ENCODE data around the gene KRT6B.
"Not testable (repeated sequence)": the region's sequence is repeated elsewhere in the genome, so short reads cannot be mapped to it uniquely, and the experiment has no call there.

The KRT6B gene

DNA sequence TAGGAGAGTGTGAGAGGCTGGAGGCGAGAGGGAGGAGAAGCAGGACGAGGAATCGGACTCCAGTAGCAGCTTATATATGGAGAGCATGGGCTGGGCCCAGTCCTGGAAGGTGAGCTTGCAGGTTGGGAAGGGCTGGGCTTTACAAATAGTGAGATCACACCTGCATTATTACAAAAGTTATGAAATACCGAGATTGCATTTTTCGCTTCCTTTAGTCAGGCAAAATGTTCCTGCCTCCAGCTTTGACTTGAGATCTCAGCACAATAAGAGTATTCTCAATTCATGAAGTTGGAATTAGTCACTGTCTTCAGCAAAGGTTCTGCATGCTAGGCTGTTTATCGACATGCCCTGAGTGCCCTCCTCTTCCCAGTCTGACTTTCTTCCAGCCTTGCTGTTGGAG lies at the start of gene KRT6B:
TSS of gene KRT6B (minus strand) at position 46 of the 400 bp plus-strand sequence. CDS start 68 bp downstream, outside the sequence.
- Mint-ChIP-seq H3K4me1 (peaks cover 13% of the 10 kb centered on the region), H3K27ac (no peak within 1 kb of the TSS), H3K36me3 (ENCODE audit: low read depth) (no peaks in the 10 kb centered on the region), H3K4me3 (no peak within 1 kb of the TSS), H3K9me3 (no peaks in the 10 kb centered on the region), H3K27me3 (ENCODE audit: low read depth, poor library complexity) (peaks cover 4% of the 10 kb centered on the region)
- TF ChIP-seq, protein P1, sequence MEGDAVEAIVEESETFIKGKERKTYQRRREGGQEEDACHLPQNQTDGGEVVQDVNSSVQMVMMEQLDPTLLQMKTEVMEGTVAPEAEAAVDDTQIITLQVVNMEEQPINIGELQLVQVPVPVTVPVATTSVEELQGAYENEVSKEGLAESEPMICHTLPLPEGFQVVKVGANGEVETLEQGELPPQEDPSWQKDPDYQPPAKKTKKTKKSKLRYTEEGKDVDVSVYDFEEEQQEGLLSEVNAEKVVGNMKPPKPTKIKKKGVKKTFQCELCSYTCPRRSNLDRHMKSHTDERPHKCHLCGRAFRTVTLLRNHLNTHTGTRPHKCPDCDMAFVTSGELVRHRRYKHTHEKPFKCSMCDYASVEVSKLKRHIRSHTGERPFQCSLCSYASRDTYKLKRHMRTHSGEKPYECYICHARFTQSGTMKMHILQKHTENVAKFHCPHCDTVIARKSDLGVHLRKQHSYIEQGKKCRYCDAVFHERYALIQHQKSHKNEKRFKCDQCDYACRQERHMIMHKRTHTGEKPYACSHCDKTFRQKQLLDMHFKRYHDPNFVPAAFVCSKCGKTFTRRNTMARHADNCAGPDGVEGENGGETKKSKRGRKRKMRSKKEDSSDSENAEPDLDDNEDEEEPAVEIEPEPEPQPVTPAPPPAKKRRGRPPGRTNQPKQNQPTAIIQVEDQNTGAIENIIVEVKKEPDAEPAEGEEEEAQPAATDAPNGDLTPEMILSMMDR (IDR thresholded peaks at IDR 0.05) = no peak
- DNase-seq = no peak

DNA sequence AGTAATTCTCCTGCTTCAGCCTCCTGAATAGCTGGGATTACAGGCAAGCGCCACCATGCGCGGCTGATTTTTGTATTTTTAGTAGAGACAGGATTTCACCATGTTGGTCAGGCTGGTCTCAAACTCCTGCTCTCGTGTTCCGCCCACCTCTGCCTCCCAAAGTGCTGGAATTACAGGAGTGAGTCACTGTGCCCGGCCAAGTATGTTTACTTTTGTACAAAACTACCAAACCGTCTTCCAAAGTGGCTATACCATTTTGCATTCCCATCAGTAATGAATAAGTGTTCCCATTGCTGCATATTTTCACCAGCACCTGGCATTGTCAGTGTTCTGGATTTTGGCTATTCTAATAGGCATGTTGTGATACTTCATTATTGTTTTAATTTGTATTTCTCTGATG lies 49.5 kb upstream of the KRT6B start:
- Mint-ChIP-seq H3K4me3 (no peak overlapping the region), H3K36me3 (ENCODE audit: low read depth) (no peaks in the 10 kb centered on the region), H3K9me3 (peaks cover 21% of the 10 kb centered on the region), H3K4me1 (peaks cover 9% of the 10 kb centered on the region), H3K27ac (no peak overlapping the region), H3K27me3 (ENCODE audit: low read depth, poor library complexity) (peaks cover 3% of the 10 kb centered on the region)
- TF ChIP-seq, protein P1 (IDR thresholded peaks at IDR 0.05) = no peak
- DNase-seq = no peak

DNA sequence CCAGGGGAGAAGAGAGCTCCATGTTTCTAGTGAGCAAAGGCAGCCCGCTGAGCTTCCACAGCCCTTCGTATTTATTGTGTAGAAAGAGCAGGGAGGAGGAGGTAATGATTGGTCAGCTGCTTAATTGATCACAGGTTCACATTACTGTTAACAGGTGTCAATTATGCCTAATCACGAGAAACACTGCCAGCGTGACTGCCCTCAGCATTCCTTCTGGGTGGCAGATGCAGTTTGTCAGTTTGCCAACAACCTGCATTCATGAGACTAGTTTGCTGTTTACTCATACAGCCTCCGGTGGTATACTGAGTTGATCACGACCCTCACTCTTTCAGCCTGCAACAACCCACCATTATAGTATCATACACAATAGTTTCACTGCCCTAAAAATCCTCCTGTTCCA lies 48.6 kb upstream of the KRT6B start:
- H3K9me3 Mint-ChIP-seq = peaks cover 21% of the 10 kb centered on the region
- H3K27ac Mint-ChIP-seq; H3K36me3 Mint-ChIP-seq (ENCODE audit: low read depth); H3K4me3 Mint-ChIP-seq; DNase-seq; H3K27me3 Mint-ChIP-seq (ENCODE audit: low read depth, poor library complexity): not testable (repeated sequence)
- peaks cover 18% of the 10 kb centered on the region for H3K4me1 Mint-ChIP-seq

DNA sequence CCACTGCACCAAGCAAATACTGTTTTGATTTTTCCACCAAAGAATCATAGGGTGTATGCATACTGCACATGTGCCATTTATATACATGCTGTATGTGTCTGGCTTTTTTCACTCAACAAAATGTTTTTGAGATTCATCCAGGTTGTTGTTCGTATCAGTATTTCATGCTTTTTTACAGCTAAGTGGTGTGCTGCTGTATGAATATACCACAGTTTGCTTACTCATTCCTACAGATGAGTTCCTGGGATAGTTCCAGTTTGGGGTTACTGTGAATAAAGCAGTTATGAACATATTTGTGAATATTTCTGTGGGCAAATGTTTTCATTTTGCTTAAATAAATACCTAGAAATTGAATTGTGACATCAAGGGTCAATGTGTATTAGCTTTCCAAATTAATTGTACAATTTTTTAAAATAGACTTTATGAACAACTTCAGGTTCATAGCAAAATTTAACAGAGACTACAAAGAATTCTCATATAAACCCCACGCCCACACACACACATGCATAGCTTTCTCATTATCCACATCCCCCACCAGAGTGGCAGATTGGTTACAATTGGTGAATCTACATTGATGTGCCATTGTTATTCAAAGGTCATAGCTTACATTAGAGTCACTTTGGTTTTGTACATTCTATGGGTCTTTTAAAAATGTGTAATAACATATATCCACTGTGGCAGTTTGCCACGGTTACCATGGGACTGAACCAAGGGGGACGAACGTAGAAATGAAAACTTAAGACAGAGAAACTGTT lies 48.0 kb upstream of the KRT6B start:
- H3K27ac Mint-ChIP-seq = no peak overlapping the region
- DNase-seq = no peak
- peaks cover 7% of the 10 kb centered on the region for H3K27me3 Mint-ChIP-seq (ENCODE audit: low read depth, poor library complexity)
- H3K36me3 Mint-ChIP-seq (ENCODE audit: low read depth) = no peaks in the 10 kb centered on the region
- H3K4me3 Mint-ChIP-seq = no peak overlapping the region
- H3K9me3 Mint-ChIP-seq = peaks cover 21% of the 10 kb centered on the region
- peaks cover 24% of the 10 kb centered on the region for H3K4me1 Mint-ChIP-seq
- TF ChIP-seq, protein P1 (IDR thresholded peaks at IDR 0.05) = no peak

DNA sequence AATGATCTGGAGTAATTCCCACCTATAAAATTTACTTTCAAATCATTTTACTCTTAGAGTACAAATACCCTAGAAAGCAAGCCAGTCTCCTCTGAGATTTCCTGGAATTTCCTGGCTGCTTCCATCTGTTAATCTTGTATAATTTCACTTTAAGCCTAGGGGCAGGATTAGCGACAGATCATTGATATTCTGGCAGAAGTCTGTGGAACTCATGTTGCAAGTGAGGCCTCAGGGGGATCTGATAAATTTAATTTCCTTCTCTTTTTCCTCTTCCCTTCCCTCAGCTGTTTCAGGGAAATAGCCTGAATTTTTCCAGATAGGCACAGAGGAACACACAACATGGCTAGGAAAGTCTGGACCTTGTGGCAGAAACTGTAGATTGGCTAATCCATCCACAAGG lies 47.0 kb upstream of the KRT6B start:
- Mint-ChIP-seq H3K4me1 (peaks cover 28% of the 10 kb centered on the region), H3K9me3 (peaks cover 21% of the 10 kb centered on the region), H3K4me3 (no peak overlapping the region), H3K27ac (no peak overlapping the region), H3K27me3 (ENCODE audit: low read depth, poor library complexity) (peaks cover 7% of the 10 kb centered on the region), H3K36me3 (ENCODE audit: low read depth) (no peaks in the 10 kb centered on the region)
- TF ChIP-seq, protein P1 (IDR thresholded peaks at IDR 0.05) = no peak
- no peak for DNase-seq

DNA sequence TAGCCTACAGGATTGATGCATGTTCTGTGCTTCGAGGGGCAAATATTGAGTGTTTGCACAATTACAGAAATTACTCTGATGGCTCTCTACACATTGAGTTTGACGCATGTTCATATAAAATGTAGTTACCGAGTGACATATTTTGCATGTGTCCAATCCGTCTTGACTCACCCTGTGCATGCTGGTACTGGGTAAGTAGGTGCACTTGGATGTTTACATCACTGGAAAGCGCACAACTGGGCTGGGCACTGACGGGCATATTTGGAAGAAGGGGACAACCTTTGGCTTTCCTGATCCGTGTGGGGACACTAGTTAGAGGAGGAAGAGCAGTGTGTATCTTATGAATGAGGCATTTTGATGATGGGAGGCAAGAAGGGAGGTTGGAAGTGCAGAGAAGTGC lies 46.0 kb upstream of the KRT6B start:
- Mint-ChIP-seq H3K27me3 (ENCODE audit: low read depth, poor library complexity) (peaks cover 10% of the 10 kb centered on the region), H3K4me3 (no peak overlapping the region), H3K27ac (peak overlapping the region; percentile 1), H3K36me3 (ENCODE audit: low read depth) (no peaks in the 10 kb centered on the region), H3K9me3 (peaks cover 16% of the 10 kb centered on the region), H3K4me1 (peaks cover 28% of the 10 kb centered on the region)
- DNase-seq = no peak
- TF ChIP-seq, protein P1 (IDR thresholded peaks at IDR 0.05) = no peak

All from nephron progenitor cell (in vitro differentiated cells).